Trophoblast cell (in vitro differentiated cells and primary cell): ENCODE results near the gene HYLS1.

Source experiments
- DNase-seq, 2 donors: peaks; one replicate each; pipeline ENCODE4 v3.0.0-alpha.2; 2016
- H2AFZ ChIP-seq: 2 replicates; pipeline ENCODE4 v1.6.1; 2013; ENCODE audit warnings: low read length, moderate library complexity, mild to moderate bottlenecking; ENCODE audit not compliant: insufficient read depth, poor library complexity
- H2AK5ac ChIP-seq: 2 replicates; pipeline ENCODE4 v1.6.1; 2013; ENCODE audit warnings: mild to moderate bottlenecking, low read length
- H2BK120ac ChIP-seq: 2 replicates; pipeline ENCODE4 v1.6.1; 2013; ENCODE audit warnings: low read length, mild to moderate bottlenecking, moderate library complexity; ENCODE audit not compliant: insufficient read depth, poor library complexity
- H2BK12ac ChIP-seq: 2 replicates; pipeline ENCODE4 v1.6.1; 2013; ENCODE audit warnings: mild to moderate bottlenecking, low read length, moderate library complexity
- H2BK5ac ChIP-seq: 2 replicates; pipeline ENCODE4 v1.6.1; 2013; ENCODE audit warnings: low read length, low read depth, moderate library complexity, mild to moderate bottlenecking; ENCODE audit not compliant: poor library complexity
- H3K14ac ChIP-seq: 2 replicates; pipeline ENCODE4 v1.6.1; 2013; ENCODE audit warnings: mild to moderate bottlenecking, low read length
- H3K18ac ChIP-seq: 2 replicates; pipeline ENCODE4 v1.6.1; 2013; ENCODE audit warnings: mild to moderate bottlenecking, low read length
- H3K23ac ChIP-seq: 2 replicates; pipeline ENCODE4 v1.6.1; 2013; ENCODE audit warnings: low read length
- H3K27ac ChIP-seq: 2 replicates; pipeline ENCODE4 v1.5.1; 2013; ENCODE audit warnings: low read depth, mild to moderate bottlenecking, inconsistent platforms, low read length, moderate library complexity
- H3K27me3 ChIP-seq: 2 replicates; pipeline ENCODE4 v1.6.1; 2013; ENCODE audit warnings: inconsistent platforms, mild to moderate bottlenecking, low read length, moderate library complexity; ENCODE audit not compliant: insufficient read depth
- H3K36me3 ChIP-seq, 2 experiments: 1 replicate in 1 of 2; 2 replicates in 1 of 2; pipeline ENCODE4 v1.6.1; 2013; ENCODE audit warnings: low read length in 2 of 2, mild to moderate bottlenecking in 2 of 2, moderate library complexity in 1 of 2; ENCODE audit not compliant: insufficient read depth in 2 of 2, control insufficient read depth in 1 of 2
- H3K4ac ChIP-seq: 2 replicates; pipeline ENCODE4 v1.6.1; 2013; ENCODE audit warnings: low read depth, mild to moderate bottlenecking, low read length, moderate library complexity
- H3K4me1 ChIP-seq, 2 experiments: 1 replicate in 1 of 2; 2 replicates in 1 of 2; pipeline ENCODE4 v1.6.1; 2013; ENCODE audit warnings: low read length in 2 of 2, mild to moderate bottlenecking in 2 of 2, moderate library complexity in 1 of 2; ENCODE audit not compliant: insufficient read depth in 2 of 2, control insufficient read depth in 1 of 2
- H3K4me2 ChIP-seq: 2 replicates; pipeline ENCODE4 v1.6.1; 2013; ENCODE audit warnings: inconsistent platforms, mild to moderate bottlenecking, low read length, moderate library complexity
- H3K4me3 ChIP-seq: 2 replicates; pipeline ENCODE4 v1.5.1; 2013; ENCODE audit warnings: mild to moderate bottlenecking, low read depth, low read length, inconsistent platforms
- H3K79me1 ChIP-seq: one replicate; pipeline ENCODE4 v1.6.1; 2013; ENCODE audit warnings: low read length
- H3K79me2 ChIP-seq: 2 replicates; pipeline ENCODE4 v1.6.1; 2013; ENCODE audit warnings: low read length, mild to moderate bottlenecking; ENCODE audit not compliant: control insufficient read depth, insufficient read depth, poor library complexity
- H3K9ac ChIP-seq: 2 replicates; pipeline ENCODE4 v1.6.1; 2013; ENCODE audit warnings: mild to moderate bottlenecking, low read length
- H3K9me3 ChIP-seq: 2 replicates; pipeline ENCODE4 v1.6.1; 2013; ENCODE audit warnings: low read depth, mild to moderate bottlenecking, control low read depth, inconsistent platforms, low read length; ENCODE audit not compliant: insufficient read depth
- H4K12ac ChIP-seq: 2 replicates; pipeline ENCODE4 v1.6.1; 2013; ENCODE audit warnings: low read depth, mild to moderate bottlenecking, low read length, moderate library complexity
- H4K8ac ChIP-seq: 2 replicates; pipeline ENCODE4 v1.6.1; 2013; ENCODE audit warnings: low read depth, mild to moderate bottlenecking, low read length, moderate library complexity
- H4K91ac ChIP-seq: one replicate; pipeline ENCODE4 v1.6.1; 2013; ENCODE audit warnings: low read depth, mild to moderate bottlenecking, low read length, moderate library complexity
- WGBS: extraction: QIAGEN DNeasy Blood & Tissue Kit; methylation state at CpG from one replicate; pipeline ENCODE4 v1.1.7; 2013; ENCODE audit warnings: missing lambda C conversion rate; ENCODE audit not compliant: insufficient read length, insufficient coverage; ENCODE audit errors: extremely low coverage; 5-methylcytosine and 5-hydroxymethylcytosine counted together

Gene HYLS1

DNA sequence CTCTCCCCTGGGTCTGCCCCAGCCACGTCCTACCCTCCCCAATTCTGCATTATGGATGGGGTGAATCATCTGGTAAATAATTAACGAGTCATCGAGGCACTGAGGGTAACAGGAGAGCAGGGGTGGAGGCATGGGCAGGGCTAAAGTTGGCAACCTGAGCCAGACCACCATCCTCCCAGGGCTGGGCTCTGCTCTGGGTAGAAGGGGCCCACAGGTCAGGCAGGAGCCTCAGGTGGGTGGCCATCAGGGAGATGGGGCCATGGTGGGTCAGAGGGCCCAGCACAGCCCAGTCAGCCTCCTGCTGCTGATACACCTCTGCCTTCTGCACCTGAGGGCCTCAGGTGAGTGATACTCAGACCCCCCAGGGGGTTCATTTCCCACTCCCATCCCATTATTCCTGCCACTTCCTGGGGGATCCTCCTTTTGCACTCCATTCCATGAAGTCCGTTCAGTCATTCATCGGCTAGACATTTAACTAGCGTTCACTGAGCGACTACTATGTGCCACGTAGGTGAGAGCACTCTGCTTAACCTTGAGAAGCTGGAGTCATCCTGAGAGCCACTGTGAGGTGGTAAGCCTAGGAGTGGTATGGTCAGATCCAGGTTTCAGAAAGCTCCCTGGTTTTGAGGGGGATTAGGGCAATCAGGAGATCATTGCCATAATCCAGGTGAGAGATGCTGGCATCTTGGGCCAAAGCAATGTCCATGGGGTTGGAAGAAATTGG, 58.5 kb downstream of the HYLS1 start, which contains the start of gene VSIG10L2:
Gene VSIG10L2 (plus strand): TSS at position 248 of the 724 bp plus-strand sequence. CDS start 12 bp downstream, at position 260.
- H3K9me3 ChIP-seq: peaks cover 2% of the 10 kb centered on the region
- H3K4me1 ChIP-seq: peaks cover 7 to 12% of the 10 kb centered on the region in 2 experiments
- H3K4ac ChIP-seq: no peak within 1 kb of the TSS
- H4K91ac ChIP-seq: no peak within 1 kb of the TSS
- H3K14ac ChIP-seq: no peak within 1 kb of the TSS
- no peak within 1 kb of the TSS for H2BK12ac ChIP-seq
- peaks cover 3% of the 10 kb centered on the region for H3K79me1 ChIP-seq
- no peak within 1 kb of the TSS for H2AK5ac ChIP-seq
- no peaks in the 10 kb centered on the region for H3K79me2 ChIP-seq
- no peak within 1 kb of the TSS for H3K4me2 ChIP-seq
- no peak within 1 kb of the TSS for H4K8ac ChIP-seq
- H3K27me3 ChIP-seq: no peaks in the 10 kb centered on the region
- H3K4me3 ChIP-seq: no peak within 1 kb of the TSS
- DNase-seq: no peak
- no peak within 1 kb of the TSS for H3K9ac ChIP-seq
- H2BK5ac ChIP-seq: no peak within 1 kb of the TSS
- no CpG with 5 or more reads among the region's 8 CpGs for WGBS
- no peak within 1 kb of the TSS for H2BK120ac ChIP-seq
- no peak within 1 kb of the TSS for H3K18ac ChIP-seq
- no peak within 1 kb of the TSS for H3K23ac ChIP-seq
- H2AFZ ChIP-seq: no peak within 1 kb of the TSS
- H3K36me3 ChIP-seq: peaks cover 6 to 9% of the 10 kb centered on the region in 2 experiments
- H4K12ac ChIP-seq: no peak within 1 kb of the TSS
- no peak within 1 kb of the TSS for H3K27ac ChIP-seq

DNA sequence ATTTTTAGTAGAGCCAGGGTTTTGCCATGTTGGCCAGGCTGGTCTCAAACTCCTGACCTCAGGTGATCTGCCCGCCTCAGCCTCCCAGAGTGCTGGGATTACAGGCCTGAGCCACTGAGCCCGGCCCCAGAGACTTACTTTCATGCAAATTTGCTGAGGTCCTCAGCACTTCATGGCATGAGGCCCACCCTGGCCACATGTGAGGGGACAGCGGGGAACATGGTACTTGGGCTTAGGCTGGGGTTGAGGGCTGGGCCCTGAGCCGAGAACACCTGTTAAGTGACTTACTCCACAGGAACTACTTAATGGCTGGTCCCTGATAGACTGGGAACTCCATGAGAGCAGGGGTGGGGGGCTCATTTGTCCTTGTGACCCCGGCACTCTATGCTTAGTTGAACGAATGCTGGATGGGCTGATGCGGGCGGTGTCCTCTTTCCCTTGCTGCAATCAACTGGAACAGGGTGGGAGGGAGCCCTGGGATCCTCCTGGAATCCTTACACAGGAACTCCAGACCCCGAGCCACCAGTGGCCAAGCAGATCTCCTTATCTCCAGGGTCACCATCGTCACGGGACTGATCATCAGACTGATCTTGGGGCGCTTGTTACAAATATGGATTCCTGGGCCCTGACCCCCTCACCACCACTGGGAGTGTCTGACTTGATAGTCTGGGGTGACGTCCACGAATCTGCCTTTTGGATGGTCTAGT, 59.4 kb downstream of the HYLS1 start:
- H3K18ac ChIP-seq: no peak overlapping the region
- H3K36me3 ChIP-seq: peaks cover 12 to 14% of the 10 kb centered on the region in 2 experiments
- no peak overlapping the region for H3K4ac ChIP-seq
- no peak overlapping the region for H2AK5ac ChIP-seq
- no peak overlapping the region for H3K4me2 ChIP-seq
- peaks cover 6% of the 10 kb centered on the region for H3K79me1 ChIP-seq
- no peak overlapping the region for H3K14ac ChIP-seq
- no peak overlapping the region for H2BK120ac ChIP-seq
- H2BK12ac ChIP-seq: no peak overlapping the region
- no peak overlapping the region for H2BK5ac ChIP-seq
- H3K79me2 ChIP-seq: no peaks in the 10 kb centered on the region
- no CpG with 5 or more reads among the region's 14 CpGs for WGBS
- no peak overlapping the region for H4K8ac ChIP-seq
- no peak overlapping the region for H3K23ac ChIP-seq
- H4K91ac ChIP-seq: no peak overlapping the region
- H3K4me1 ChIP-seq: peaks cover 13 to 20% of the 10 kb centered on the region in 2 experiments
- H2AFZ ChIP-seq: no peak overlapping the region
- H3K9ac ChIP-seq: no peak overlapping the region
- no peak for DNase-seq
- H3K9me3 ChIP-seq: peaks cover 2% of the 10 kb centered on the region
- H4K12ac ChIP-seq: no peak overlapping the region
- H3K4me3 ChIP-seq: no peak overlapping the region
- no peak overlapping the region for H3K27ac ChIP-seq
- no peaks in the 10 kb centered on the region for H3K27me3 ChIP-seq

DNA sequence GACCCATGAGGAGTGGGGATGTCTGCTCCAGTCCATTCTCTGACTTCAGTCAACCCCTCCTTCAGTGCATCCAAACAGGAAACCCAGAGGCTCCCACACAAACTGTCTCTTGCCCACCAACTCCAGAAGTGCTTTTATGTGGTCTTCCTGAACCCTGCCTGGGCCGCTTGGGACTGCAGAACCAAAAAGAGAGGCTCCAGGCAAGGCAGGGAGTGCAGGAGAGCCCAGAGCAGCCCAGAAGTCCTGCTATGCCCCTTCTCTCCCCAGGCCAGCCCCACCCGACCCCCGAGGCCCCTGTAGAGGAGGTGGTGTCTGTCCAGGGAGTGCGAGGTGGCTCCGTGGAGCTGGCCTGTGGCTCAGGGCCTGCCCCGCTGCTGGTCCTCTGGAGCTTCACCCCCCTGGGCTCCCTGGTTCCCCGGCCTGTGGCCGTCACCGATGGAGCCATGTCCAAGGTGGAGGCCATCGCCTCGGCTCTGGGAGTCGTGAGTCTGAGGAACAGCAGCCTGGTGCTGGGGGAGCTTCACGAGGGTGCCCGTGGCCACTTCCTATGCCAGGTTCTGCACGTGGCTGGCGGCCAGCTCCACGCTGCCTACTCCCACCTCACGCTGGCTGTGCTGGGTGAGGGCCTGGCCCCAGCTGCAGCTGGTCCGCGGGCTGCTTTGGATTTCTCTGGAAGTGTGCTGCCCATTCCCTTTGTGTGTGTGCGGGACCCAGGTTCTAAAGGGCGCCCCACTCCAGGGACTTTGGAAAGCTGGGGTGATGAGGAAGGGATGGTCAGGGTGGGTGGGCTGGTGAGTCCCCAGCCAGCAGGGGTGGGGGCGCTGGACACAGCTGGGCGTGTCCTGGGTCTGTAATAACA, 60.2 kb downstream of the HYLS1 start:
- H4K91ac ChIP-seq: no peak overlapping the region
- H3K9me3 ChIP-seq: peaks cover 2% of the 10 kb centered on the region
- no peak overlapping the region for H3K4me2 ChIP-seq
- H3K36me3 ChIP-seq: peaks cover 12 to 15% of the 10 kb centered on the region in 2 experiments
- H3K18ac ChIP-seq: no peak overlapping the region
- H3K27me3 ChIP-seq: no peaks in the 10 kb centered on the region
- H2BK120ac ChIP-seq: no peak overlapping the region
- H3K79me2 ChIP-seq: no peaks in the 10 kb centered on the region
- no peak for DNase-seq
- WGBS: no CpG with 5 or more reads among the region's 24 CpGs
- H3K14ac ChIP-seq: no peak overlapping the region
- H2BK12ac ChIP-seq: no peak overlapping the region
- H4K8ac ChIP-seq: no peak overlapping the region
- no peak overlapping the region for H2BK5ac ChIP-seq
- H3K27ac ChIP-seq: no peak overlapping the region
- no peak overlapping the region for H3K23ac ChIP-seq
- no peak overlapping the region for H3K4ac ChIP-seq
- H3K4me1 ChIP-seq: peaks cover 14 to 21% of the 10 kb centered on the region in 2 experiments
- H4K12ac ChIP-seq: no peak overlapping the region
- H2AFZ ChIP-seq: no peak overlapping the region
- H2AK5ac ChIP-seq: no peak overlapping the region
- H3K9ac ChIP-seq: no peak overlapping the region
- H3K79me1 ChIP-seq: peaks cover 6% of the 10 kb centered on the region
- H3K4me3 ChIP-seq: no peak overlapping the region

DNA sequence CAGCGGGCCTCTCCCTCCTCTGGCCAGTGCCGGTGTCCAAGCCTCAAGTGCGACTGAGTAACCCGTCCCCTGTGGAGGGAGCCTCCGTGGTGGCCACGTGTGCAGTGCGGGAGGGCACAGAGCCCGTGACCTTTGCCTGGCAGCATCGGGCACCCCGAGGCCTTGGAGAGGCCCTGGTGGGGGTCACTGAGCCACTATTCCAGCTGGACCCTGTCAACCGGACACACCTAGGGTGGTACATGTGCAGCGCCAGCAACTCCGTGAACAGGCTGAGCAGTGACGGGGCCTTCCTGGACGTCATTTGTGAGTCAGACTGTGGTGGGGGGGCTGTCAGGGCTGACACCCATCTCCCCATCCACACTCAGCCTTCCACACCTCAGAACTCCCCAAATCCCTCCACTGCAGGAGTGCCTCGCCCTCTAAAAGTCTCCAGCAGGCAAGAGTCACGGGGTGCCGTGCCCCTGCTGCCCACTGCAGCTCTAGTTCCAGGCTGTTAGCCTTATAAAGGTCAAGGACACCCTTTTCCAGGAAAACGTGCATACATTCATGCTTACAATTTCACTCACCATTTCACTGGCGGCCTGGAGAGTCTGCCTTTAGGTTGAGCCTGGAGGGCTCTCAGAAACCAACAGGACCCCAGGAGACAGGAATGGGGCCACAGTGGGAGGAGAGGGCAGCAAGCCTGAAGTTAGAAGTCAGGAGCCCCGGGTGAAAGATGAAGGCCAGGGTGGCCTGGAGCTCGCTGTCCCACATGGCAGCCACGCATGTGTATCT, 61.0 kb downstream of the HYLS1 start:
- Histone ChIP-seq H3K79me2 (no peaks in the 10 kb centered on the region), H3K79me1 (peaks cover 6% of the 10 kb centered on the region), H3K27ac (no peak overlapping the region), H3K27me3 (no peaks in the 10 kb centered on the region), H3K4me1 (peaks cover 11 to 17% of the 10 kb centered on the region in 2 experiments), H2AK5ac (no peak overlapping the region), H3K23ac (no peak overlapping the region), H3K36me3 (peaks cover 16% of the 10 kb centered on the region in 2 experiments), H3K9ac (no peak overlapping the region), H3K4me3 (no peak overlapping the region), H3K4ac (no peak overlapping the region), H2BK120ac (no peak overlapping the region), H4K12ac (no peak overlapping the region), H4K91ac (no peak overlapping the region), H2BK5ac (no peak overlapping the region), H3K18ac (no peak overlapping the region), H3K14ac (no peak overlapping the region), H3K4me2 (no peak overlapping the region), H2AFZ (no peak overlapping the region), H3K9me3 (peaks cover 2% of the 10 kb centered on the region), H4K8ac (no peak overlapping the region), H2BK12ac (peak overlapping the region; percentile 9)
- no peak for DNase-seq
- WGBS: no CpG with 5 or more reads among the region's 23 CpGs
